NCI-H510A (cell line): Measurements from ENCODE around the gene AIMP2.
A peak's percentile ranks its signal among the peaks of the same experiment; 100 is the strongest.
"Not testable (repeated sequence)": the region's sequence is repeated elsewhere in the genome, so short reads cannot be mapped to it uniquely, and the experiment has no call there.

Experiments
- DNase-seq: peaks from one replicate; lab custom pipeline; 2025; lab: John Stamatoyannopoulos, UW

Gene AIMP2

GRCh38 chr7:6008668-6009611, at the start of gene AIMP2, which contains the start of gene PMS2:
AIMP2 (plus strand) TSS chr7:6009272; CDS start chr7:6009364, 92 bp downstream.
PMS2 (minus strand) TSS chr7:6009049; CDS start chr7:6009019, 30 bp downstream.
- peak; percentile 94 for DNase-seq

GRCh38 chr7:5963205-5963604, 45.9 kb upstream of the AIMP2 start:
- not testable (repeated sequence) for DNase-seq

- not testable (repeated sequence) for DNase-seq
These were observed 45.3 kb upstream of the AIMP2 start for GRCh38 chr7:5963810-5964209.

- DNase-seq = not testable (repeated sequence)
These were observed 38.6 kb upstream of the AIMP2 start, which contains the start of gene RSPH10B for GRCh38 chr7:5970347-5970911. RSPH10B (minus strand) TSS chr7:5970689; CDS start chr7:5967116, 3,573 bp downstream.

GRCh38 chr7:5973580-5973979, 35.5 kb upstream of the AIMP2 start:
- not testable (repeated sequence) for DNase-seq

GRCh38 chr7:5979680-5980314, 29.3 kb upstream of the AIMP2 start:
- not testable (repeated sequence) for DNase-seq

DNA sequence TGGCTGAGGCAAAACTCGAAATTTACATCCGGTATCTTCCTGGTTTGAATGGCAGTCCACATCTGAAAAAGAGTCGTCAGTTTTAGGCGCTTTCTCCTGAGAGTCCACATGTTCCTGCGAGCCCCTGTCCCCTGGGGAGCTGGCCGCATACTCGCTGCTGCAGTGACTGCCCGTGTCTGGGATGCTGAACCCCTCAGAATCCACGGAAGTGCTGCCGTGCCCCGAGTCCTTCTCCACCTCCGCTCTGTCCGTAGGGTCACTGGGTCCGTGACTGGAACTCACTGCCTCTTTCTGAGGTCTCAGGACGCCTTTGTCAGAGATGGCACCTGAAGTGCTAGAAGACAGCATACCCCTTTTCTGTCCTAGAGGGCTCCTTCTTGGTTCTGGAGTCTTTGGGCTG, 22.0 kb upstream of the AIMP2 start:
- DNase-seq = not testable (repeated sequence)

- DNase-seq = peak; percentile 28
These were observed 11.8 kb upstream of the AIMP2 start for GRCh38 chr7:5997210-5997808.

GRCh38 chr7:6007386-6007785, 1.7 kb upstream of the AIMP2 start:
- no peak for DNase-seq

DNA sequence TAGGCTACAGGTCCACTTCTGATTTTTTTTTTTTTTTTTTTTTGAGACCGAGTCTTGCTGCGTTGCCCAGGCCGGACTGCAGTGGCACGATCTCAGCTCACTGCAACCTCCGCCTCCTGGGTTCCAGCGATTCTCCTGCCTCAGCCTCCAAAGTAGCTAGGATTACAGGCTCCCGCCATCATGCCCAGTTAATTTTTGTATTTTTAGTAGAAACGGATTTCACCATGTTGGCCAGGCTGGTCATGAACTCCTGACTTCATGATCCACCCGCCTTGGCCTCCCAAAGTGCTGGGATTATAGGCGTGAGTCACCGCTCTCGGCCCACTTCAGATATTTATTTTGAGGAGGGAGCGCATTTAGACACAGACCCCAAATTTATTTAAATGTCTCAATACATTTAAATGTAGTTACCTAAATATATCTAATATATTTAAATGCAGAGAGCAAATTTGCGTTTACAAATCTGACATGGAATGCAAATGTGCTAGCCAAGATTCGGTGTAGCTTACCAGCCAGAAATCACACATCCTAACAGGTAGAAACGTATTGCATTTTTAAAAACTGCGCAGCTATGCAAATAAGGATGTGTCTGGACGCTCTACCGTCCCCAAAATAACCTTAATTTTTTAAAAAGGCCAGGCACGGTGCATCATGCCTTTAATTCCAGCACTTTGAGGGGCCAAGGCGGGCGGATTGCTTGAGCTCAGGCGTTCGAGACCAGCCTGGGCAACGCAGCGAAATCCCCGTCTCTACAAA, 1.1 kb upstream of the AIMP2 start:
- not testable (repeated sequence) for DNase-seq

DNA sequence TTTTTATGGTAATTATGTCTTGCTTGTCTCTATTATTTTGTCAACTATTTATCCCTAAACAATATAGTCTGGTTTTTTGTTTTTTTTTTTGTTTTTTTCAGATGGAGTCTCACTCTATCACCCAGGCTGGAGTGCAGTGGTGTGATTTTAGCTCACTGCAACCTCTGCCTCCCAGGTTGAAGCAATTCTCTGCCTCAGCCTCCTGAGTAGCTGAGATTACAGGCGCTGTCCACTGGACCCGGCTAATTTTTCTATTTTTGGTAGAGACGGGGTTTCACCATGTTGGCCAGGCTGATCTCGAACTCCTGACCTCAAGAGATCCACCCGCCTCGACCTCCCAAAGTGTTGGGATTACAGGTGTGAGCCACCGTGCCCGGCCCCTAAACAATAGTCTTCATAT, 1.3 kb downstream of the AIMP2 start:
- not testable (repeated sequence) for DNase-seq

- DNase-seq = no peak
These were observed 2.5 kb downstream of the AIMP2 start for GRCh38 chr7:6011541-6011940.

DNA sequence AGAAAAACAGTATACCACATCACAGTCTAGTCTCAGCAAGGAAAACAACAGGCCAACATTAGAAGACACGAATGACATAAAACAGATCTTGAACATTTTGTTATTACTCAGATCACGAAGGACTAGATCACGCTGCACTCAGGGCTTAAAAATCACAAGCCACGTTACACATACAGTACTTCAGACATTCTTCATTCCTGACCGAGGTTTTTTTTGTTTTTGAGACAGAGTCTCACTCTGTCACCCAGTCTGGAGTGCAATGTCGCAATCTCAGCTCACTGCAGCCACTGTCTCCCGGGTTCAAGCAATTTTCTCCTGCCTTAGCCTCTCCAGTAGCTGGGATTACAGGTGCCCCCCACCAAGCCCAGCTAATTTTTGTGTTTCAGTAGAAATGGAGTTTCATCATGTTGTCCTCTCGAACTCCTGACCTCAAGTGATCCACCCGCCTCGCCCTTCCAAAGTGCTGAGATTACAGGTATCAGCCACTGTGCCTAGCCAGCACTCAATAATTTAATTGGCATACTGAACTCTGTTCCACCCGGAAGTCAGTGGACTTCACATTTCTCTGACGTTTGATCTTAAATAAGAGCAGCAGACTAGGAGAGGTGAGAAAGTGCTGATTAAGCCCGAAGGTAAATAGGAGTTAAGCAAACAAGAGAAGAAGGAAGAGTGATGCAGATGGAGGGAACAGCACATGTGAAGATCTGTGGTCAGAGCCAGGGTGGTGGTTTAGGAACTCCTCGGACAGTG, 3.5 kb downstream of the AIMP2 start:
- DNase-seq = no peak

DNA sequence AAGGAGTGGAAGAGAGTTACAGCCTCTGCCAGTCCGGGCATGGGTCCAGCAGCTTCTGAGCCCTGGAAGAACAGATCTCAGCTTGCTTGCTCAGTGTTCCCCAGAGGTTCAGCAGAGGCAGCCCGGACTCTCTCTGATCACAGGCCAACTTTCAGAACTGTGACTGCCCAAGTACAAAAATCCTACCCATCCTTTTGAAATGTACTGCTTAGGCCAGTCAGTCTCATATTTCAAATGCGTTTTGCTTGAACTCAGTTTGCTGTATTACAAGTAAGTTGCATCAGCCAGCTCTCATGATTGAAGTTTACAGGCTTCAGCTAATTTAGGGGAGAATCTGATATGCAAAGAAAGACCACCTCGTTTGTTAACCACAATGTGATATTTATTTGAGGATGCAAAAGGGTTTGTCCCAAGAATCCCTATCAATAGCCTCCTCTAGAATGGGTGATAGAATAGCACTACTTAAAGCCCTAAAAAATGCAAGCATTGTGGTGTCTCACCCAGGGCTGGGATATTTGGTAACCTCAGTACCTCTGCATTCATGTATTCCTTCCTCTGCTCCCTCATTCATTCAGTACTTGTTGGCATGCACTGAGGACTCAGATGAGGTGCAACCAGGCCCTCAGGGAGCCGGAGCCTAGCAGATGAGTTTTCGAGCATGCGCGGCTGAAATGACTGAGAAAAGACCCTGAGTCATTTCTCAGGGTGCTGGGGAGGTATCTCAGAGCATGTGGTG, 7.0 kb downstream of the AIMP2 start:
- no peak for DNase-seq

DNA sequence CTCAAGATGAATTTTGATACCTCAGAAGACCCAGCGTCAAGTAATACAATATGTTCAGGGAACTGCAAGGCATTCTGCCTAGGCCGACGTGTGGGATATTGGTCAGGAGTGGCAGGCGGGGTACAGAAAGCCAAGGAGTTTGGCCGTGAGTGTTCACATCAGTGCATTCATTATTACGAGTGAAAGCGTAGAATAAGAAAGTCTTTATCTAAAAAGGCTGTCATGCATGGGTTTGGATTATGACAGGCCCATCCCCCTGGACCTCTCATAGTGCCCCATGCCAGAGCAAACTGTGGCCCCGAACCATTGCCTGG, 7.5 kb downstream of the AIMP2 start:
- no peak for DNase-seq

- DNase-seq = peak; percentile 78
These were observed 11.6 kb downstream of the AIMP2 start for GRCh38 chr7:6020371-6021286.

GRCh38 chr7:6022707-6023106, 13.6 kb downstream of the AIMP2 start:
- DNase-seq = no peak

GRCh38 chr7:6023974-6024435, 14.9 kb downstream of the AIMP2 start:
- no peak for DNase-seq
